DMS79 treated with DMSO at 0.1 percent for 48 hours (cell line): ENCODE data around the gene LRRC4C.
"Not testable (repeated sequence)": the region's sequence is repeated elsewhere in the genome, so short reads cannot be mapped to it uniquely, and the experiment has no call there.

Experiments used
- DNase-seq: peaks from one replicate; lab custom pipeline; 2025; lab: John Stamatoyannopoulos, UW

The LRRC4C gene

DNA sequence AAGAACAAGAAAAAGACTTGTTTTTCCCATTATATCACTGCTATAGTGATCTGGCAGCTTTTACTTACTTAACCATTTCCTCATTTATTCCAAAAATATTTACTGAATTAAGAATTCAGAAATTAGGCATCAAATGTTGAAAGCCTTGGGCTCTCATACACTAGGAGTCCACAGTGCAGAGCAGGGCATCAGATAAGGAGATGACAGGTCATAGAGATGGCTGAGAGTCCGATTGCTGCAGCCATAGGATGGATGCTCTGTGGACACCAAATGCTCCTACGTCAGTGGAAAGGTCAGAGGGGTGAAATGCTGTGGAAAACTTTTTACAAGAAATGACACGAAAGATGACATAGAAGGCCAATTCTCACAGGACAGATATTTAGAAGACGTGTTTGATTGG, 771.1 kb downstream of the LRRC4C start:
- no peak for DNase-seq

GRCh38 chr11:40686765-40687164, 772.7 kb downstream of the LRRC4C start:
- DNase-seq, result no peak

GRCh38 chr11:40683010-40683409, 776.4 kb downstream of the LRRC4C start:
- DNase-seq, result no peak

- DNase-seq, result no peak
Observed at GRCh38 chr11:40679276-40679675, 780.2 kb downstream of the LRRC4C start.

GRCh38 chr11:40647295-40647694, 812.2 kb downstream of the LRRC4C start:
- DNase-seq, result no peak

DNA sequence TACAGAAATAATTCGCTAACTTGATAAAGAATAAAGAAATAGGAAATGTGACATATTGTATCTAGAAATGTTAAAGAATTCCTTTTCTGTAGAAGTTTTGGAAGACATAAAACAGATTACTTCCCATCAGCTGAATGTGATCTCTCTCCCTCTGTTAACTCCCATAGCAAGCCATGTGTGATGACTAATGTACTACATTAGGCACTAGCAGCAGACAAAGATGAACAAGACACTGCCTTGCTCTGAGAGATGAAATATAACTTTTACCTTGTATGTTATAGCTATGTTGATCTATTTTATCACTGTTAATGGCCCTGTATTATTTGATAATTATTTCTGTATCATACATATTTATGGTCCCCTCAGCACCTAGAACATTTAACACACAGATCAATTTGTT, 817.2 kb downstream of the LRRC4C start:
- DNase-seq, result no peak

DNA sequence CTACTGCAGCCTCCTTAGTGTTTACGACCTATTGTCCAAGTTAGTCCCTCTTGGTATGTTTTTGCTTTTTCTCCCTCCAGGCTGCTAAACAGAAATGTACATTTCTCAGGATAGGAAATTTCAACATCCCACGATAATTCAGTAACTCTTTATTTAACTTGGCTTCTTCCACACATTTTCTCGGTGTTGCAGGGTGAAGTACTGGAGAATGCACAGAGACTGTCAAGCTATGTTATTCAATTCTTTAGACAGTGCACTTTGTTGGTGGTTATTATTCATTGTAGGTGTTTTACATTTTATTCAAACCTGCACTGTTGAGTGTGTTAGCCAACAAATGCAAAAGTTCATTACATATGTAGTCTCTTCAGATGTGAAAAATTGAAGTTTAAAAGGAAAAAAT, 839.8 kb downstream of the LRRC4C start:
- DNase-seq, result no peak

DNA sequence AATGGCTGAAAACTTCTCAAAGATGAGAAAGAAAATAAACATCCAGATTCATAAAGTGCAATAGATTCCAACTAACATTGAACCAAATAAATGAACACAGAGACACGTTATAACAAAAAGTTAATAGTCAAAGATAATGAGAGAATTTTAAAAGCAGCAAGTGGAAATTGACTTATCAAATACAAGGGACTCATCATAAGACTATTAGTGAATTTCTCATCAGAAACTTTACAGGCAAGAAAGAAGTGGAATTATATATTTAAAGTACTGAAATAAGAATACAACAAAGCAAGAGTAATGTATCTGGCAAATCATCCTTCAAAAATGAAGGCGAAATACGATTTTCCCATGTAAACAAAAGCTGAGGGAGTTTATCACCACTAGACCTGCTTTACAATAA, 852.7 kb downstream of the LRRC4C start:
- no peak for DNase-seq

DNA sequence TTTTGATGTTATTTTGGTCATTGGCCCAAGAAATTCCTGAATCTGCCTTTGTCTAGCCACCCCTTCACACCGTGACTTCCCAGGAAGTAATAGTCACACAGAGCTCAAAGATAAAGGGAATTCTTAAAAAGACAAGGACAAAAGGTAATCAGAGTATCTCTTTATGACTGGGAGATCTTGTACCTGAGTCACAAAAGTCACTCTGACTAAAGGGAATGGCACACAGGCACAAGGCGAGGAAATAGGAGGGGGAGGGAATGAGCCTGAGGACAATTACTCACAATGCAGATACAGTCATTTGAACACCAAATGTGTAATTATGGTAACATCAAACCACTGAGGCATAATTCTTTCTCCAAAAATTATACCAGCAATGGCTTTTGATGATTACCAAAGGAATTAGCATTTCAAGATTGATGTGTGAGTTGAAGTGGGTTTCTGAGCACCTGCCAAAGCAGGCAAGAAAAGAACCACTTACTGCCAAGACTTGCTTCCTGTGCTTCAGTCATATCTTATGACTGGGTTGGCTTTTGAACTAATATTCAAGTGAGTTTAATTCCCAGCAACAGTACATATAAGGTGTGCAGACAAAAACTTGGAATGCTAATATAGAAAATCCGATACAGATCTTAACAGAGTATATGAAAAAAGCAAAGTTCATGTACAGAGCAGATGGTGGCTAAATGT, 856.4 kb downstream of the LRRC4C start:
- DNase-seq, result no peak

- no peak for DNase-seq
Observed at GRCh38 chr11:40597546-40598113, 861.8 kb downstream of the LRRC4C start.

DNA sequence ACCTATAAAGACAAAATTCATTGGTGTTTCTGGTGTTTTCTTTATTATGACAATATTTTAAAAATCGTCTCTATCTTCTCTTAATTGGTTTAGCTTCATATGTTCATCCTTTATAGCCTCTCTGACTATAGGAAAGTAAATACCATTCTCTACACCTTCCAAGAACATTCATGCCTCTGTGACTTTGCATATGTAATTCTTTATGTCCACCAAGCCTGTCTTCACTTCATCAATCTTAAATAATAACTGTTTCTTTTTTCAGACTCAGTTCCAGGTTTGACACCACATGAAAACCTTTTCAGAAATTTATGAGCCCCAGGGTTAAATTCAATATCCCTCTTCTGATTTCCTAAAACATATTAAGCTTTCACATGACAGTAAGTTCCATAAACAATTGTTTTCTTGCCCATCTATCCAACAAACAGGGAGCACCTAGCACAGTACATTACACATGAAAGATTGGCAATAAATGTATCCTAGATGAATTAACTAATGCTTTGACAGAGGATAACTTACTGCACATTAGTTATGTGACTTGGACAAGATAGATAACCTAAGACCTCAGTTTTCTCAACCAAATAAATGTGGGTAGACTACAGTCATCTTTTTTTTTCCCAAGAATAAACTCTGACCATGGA, 886.1 kb downstream of the LRRC4C start:
- no peak for DNase-seq

DNA sequence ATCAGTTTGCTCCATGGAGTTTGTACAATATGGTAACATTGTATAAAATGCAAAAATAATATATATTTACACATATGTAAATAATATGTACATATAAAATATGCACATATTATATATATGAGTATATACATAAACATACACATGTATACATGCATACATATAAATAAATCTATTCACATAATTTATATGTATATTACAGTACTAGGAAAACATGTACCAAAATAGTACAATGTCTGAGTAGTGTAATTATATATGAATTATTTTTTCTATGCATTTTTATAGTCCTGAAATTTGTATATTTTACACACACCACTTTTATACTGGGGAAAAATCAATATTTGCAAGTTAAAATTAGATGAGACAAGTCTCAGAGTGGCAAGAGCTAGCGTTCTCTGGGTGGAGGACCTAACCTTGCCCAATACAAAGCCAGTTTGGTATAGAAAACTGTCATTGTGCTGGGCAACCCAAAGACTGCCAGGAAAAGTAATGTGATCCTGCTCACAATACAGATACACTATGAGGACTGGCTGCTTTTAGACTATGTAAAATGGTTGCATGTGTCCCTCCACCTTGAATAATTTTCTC, 889.4 kb downstream of the LRRC4C start:
- no peak for DNase-seq

DNA sequence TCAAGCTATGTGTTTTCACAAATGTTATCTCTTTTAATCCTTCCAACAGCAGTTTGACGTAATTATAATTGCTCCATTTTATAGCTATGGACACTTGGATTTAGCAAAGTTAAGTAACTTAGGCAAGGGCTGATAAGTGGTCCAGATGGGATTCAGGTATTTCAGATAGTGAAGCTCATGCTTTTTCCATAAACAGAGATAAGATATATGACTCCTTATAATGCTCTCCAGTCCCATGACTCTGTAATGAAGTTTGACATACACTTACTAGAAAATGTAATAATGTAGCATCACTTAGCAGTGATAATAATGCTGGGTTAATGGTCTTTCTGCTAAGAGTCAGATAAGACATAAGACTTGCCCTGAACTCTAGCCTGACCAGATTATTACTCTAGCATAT, 892.1 kb downstream of the LRRC4C start:
- no peak for DNase-seq

GRCh38 chr11:40544162-40544561, 915.3 kb downstream of the LRRC4C start:
- DNase-seq, result no peak

DNA sequence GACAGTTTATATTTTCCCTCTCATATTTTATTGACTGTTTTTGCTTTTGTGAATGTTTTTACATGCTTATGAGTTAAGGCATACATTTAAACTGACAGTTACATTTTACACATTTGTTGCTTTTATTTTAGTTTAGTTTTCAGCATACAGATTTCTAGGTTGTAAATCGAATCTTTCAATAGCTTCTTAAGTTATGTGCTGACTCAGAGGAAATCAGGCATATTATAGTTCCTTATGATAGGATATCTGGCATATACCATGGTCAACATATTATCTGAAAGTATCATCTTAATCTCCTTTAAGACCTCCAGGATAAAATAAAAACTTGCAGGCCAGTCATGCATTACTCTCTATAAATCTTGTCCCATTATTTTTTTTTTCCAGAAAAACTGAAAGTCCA, 916.6 kb downstream of the LRRC4C start:
- DNase-seq, result no peak

- no peak for DNase-seq
Observed at GRCh38 chr11:40537734-40538133, 921.7 kb downstream of the LRRC4C start.

GRCh38 chr11:40522080-40522479, 937.4 kb downstream of the LRRC4C start:
- DNase-seq, result not testable (repeated sequence)

DNA sequence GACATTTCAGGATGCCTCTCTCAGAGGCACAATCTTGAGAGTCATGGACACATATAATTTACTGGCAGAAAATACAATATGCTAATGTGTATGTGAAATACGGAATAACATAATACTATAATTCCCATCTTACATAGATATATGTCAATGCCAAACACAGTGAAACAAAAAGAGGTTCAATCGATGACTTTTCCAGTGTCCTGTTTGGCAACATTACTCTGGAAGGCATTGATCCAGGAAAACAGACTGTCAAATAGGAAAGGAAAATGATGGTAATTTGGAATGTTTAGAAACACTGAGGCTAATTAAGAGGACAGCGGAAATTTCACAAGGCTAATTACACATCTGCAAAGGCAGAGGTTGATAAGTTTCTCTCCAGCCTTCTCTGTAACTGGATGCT, 942.3 kb downstream of the LRRC4C start:
- DNase-seq, result no peak

DNA sequence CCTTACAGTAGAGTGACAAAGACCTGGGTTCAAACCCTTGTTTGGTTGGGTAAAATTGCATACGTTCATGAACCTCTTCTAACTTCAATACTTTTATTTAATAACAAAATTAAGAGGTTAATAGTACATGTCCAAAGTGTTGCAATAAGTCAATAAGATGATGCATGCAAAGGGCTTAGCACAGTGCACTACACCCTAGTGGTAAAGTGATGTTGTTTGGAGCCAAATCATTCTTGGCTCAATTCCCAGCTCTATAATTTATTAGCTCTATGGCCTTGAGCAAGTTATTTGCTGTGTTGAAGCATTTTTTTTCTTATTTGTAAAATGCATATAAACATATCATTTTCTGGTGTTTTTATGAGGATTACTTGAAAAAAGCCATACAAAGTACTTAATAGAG, 945.3 kb downstream of the LRRC4C start:
- DNase-seq, result no peak

DNA sequence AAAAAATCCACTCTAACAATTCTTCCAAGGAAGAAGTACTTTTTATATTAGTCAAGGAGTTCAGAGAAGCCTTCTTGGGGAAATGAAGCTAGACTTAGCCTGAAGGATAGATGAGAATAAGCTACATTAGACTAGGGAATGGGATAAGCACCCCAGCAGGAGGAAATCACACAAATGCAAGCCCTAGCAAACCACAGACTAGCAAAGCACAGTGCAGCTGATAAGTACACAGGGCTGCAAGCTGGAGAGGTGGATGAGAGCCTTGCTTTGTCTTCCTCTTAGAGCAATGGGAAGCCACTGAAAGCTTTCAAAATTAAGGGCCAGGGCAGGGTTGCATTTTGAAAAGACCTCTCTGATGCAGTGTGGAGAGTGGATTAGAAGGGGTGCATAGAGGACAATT, 946.2 kb downstream of the LRRC4C start:
- no peak for DNase-seq

- DNase-seq, result no peak
Observed at GRCh38 chr11:40508303-40508702, 951.1 kb downstream of the LRRC4C start.

DNA sequence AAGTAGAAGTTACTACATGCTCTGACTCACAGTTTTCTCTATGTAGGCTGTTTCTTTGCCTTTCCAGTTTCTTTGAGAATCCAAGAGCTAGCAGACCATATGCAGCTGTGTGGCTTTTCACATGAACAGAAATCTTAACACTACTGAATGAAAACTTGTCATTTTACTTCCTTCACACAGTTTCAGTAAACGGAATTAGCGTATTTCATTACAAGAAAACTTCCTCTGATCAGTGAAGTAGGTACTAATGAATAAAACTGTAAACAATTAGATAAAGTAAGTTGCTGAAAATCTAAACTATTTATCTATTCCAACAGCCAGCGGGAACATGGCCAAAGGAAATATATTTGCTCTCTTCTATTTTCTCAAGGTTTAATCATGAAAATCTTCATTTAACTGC, 953.2 kb downstream of the LRRC4C start:
- DNase-seq, result no peak

GRCh38 chr11:40491341-40491740, 968.1 kb downstream of the LRRC4C start:
- DNase-seq, result no peak
